Suprapubic skin (tissue), 4 donors: Measurements from ENCODE around the gene UBAC1.

Experiments
- CTCF ChIP-seq, 2 donors: fragments of 200-600 bp in 1 of 2; fragments of 450-650 bp in 1 of 2; sonication (generic) in 1 of 2; IDR thresholded peaks; one replicate each; pipeline ENCODE4 v1.5.1; 2016 to 2019; ENCODE audit warnings: antibody characterized with exemption in 2 of 2, mild to moderate bottlenecking in 1 of 2, moderate library complexity in 1 of 2
- POLR2A ChIP-seq, 2 donors: fragments of 450-650 bp; IDR thresholded peaks; one replicate each; pipeline ENCODE4 v1.6.1; 2017; ENCODE audit warnings: antibody characterized with exemption in 2 of 2, mild to moderate bottlenecking in 2 of 2, moderate library complexity in 2 of 2
- POLR2AphosphoS5 ChIP-seq, 3 donors: sonication (generic); formaldehyde crosslinking; IDR thresholded peaks; one replicate each; pipeline ENCODE4 v1.6.1; 2017; ENCODE audit warnings: antibody characterized with exemption in 3 of 3

GRCh38 chr9:136007276-136007933, 46.2 kb upstream of the UBAC1 start:
- no peak for TF ChIP-seq CTCF (IDR thresholded peaks at IDR 0.05)
- no peak for TF ChIP-seq POLR2A (IDR thresholded peaks at IDR 0.05)
- TF ChIP-seq POLR2AphosphoS5 (IDR thresholded peaks at IDR 0.05) = no peak
